ENCODE data around the gene CPXM1.

CPXM1 gene

DNA sequence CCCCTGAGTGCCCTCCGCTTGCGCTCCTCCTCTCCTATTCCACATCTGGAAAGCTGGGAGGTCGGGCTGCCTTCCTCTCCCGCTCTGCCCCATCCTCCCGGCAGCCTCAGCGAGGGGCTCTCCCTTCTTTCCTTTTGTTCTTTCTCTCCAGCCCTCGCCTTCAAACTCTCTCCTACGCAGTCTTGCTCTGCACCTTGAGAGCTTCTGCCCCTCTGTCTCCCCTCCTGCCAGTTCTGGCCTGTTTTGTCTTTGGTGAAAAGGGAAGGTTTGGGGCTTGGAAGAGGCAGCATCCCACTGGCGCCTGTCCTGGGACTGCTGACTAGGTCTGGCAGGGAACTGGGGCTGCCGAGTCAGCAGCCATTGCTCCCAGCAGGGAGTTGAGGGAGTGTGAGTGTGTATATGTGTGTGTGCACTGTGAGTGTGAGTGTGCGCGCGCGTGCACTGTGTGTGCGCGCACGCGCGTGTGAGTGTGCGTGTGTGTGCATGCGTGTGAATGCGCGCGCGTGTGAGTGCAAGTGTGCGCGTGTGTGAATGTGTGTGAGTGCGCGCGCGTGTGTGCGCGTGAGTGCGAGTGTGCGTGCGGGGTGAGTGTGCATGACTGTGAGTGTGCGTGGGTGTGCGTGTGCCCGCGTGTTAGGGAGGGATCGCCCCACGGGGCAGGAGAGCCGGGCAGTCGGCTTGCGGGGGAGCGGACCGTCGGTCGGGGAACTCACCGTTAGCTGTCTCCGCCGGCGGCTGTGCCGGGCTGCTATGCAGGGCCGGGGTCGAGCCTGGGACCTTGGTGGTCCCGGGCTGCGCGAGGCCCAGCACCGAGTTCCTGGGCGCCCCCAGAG is 523 bp downstream of the CPXM1 start:
- TF ChIP-seq, protein P1, sequence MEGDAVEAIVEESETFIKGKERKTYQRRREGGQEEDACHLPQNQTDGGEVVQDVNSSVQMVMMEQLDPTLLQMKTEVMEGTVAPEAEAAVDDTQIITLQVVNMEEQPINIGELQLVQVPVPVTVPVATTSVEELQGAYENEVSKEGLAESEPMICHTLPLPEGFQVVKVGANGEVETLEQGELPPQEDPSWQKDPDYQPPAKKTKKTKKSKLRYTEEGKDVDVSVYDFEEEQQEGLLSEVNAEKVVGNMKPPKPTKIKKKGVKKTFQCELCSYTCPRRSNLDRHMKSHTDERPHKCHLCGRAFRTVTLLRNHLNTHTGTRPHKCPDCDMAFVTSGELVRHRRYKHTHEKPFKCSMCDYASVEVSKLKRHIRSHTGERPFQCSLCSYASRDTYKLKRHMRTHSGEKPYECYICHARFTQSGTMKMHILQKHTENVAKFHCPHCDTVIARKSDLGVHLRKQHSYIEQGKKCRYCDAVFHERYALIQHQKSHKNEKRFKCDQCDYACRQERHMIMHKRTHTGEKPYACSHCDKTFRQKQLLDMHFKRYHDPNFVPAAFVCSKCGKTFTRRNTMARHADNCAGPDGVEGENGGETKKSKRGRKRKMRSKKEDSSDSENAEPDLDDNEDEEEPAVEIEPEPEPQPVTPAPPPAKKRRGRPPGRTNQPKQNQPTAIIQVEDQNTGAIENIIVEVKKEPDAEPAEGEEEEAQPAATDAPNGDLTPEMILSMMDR (conservative IDR thresholded peaks at IDR 0.05; ENCODE audit: low read length), result no peak
- TF ChIP-seq EZH2phosphoT487 (IDR thresholded peaks at IDR 0.05; ENCODE audit: borderline replicate concordance), result no peak
- no peak overlapping the region for H2AFZ ChIP-seq (ENCODE audit: low read length)
- H3K79me2 ChIP-seq (ENCODE audit: insufficient read depth, low read length), result peaks cover 47% of the 10 kb centered on the region
- peak overlapping the region; percentile 77 for H3K4me3 ChIP-seq (ENCODE audit: low read length, poor library complexity, severe bottlenecking)
- H3K9ac ChIP-seq (ENCODE audit: low read depth, low read length, poor library complexity, severe bottlenecking), result peak overlapping the region; percentile 98
- H3K9me3 ChIP-seq (ENCODE audit: insufficient read depth, low read depth, low read length), result no peaks in the 10 kb centered on the region
- H3K9me2 ChIP-seq (replicated peaks; ENCODE audit: low read depth, low read length), result no peaks in the 10 kb centered on the region
- H3K4me1 ChIP-seq (ENCODE audit: insufficient read depth, low read length, poor library complexity, severe bottlenecking), result peaks cover 37% of the 10 kb centered on the region
- peak overlapping the region; percentile 85 for H3K4me2 ChIP-seq (ENCODE audit: low read depth, low read length, poor library complexity, severe bottlenecking)
- peaks cover 37% of the 10 kb centered on the region; the same call in 1 of the 2 replicates for H3K36me3 ChIP-seq (ENCODE audit: insufficient read depth, low read length)
- peaks cover 8% of the 10 kb centered on the region for H3K27me3 ChIP-seq (ENCODE audit: insufficient read depth, low read length, poor library complexity, severe bottlenecking)
- peaks cover 35% of the 10 kb centered on the region for H4K20me1 ChIP-seq (ENCODE audit: insufficient read depth, low read length, poor library complexity, severe bottlenecking)
- peaks cover 9% of the 10 kb centered on the region; the same call in 1 of the 2 replicates for H3F3A ChIP-seq (ENCODE audit: low read depth)

DNA sequence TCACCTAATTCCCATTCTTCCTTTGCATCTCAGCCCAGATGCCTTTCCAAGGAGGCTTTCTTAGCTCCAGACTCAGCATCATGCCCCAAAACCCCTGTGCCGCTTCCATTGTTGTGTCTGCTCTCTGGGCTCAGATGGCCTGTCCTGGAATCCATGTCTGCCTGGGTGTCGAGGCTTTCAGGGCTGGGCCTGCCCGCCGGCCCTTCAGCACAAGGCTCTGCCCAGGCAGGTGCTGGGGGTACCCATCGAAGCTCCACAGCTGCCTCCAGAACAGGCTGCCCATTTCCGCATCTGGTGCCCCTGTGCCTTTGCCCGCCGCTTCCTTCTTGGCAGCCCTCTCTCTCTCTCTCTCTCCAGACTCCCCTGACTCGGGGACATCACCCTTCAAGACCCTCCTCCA is 1.2 kb downstream of the CPXM1 start:
- H3K79me2 ChIP-seq (ENCODE audit: insufficient read depth, low read length), result peaks cover 49% of the 10 kb centered on the region
- H3K27me3 ChIP-seq (ENCODE audit: insufficient read depth, low read length, poor library complexity, severe bottlenecking), result peaks cover 8% of the 10 kb centered on the region
- no peak overlapping the region for H2AFZ ChIP-seq (ENCODE audit: low read length)
- H3F3A ChIP-seq (ENCODE audit: low read depth), result peaks cover 9% of the 10 kb centered on the region; the same call in 1 of the 2 replicates
- H3K4me3 ChIP-seq (ENCODE audit: low read length, poor library complexity, severe bottlenecking), result peak overlapping the region; percentile 77
- H3K4me2 ChIP-seq (ENCODE audit: low read depth, low read length, poor library complexity, severe bottlenecking), result peak overlapping the region; percentile 85
- TF ChIP-seq, protein P1 (conservative IDR thresholded peaks at IDR 0.05; ENCODE audit: low read length), result no peak
- TF ChIP-seq EZH2phosphoT487 (IDR thresholded peaks at IDR 0.05; ENCODE audit: borderline replicate concordance), result no peak
- peaks cover 37% of the 10 kb centered on the region for H4K20me1 ChIP-seq (ENCODE audit: insufficient read depth, low read length, poor library complexity, severe bottlenecking)
- H3K4me1 ChIP-seq (ENCODE audit: insufficient read depth, low read length, poor library complexity, severe bottlenecking), result peaks cover 37% of the 10 kb centered on the region
- H3K9ac ChIP-seq (ENCODE audit: low read depth, low read length, poor library complexity, severe bottlenecking), result peak overlapping the region; percentile 98
- peaks cover 44% of the 10 kb centered on the region; the same call in 1 of the 2 replicates for H3K36me3 ChIP-seq (ENCODE audit: insufficient read depth, low read length)
- no peaks in the 10 kb centered on the region for H3K9me3 ChIP-seq (ENCODE audit: insufficient read depth, low read depth, low read length)
- no peaks in the 10 kb centered on the region for H3K9me2 ChIP-seq (replicated peaks; ENCODE audit: low read depth, low read length)

DNA sequence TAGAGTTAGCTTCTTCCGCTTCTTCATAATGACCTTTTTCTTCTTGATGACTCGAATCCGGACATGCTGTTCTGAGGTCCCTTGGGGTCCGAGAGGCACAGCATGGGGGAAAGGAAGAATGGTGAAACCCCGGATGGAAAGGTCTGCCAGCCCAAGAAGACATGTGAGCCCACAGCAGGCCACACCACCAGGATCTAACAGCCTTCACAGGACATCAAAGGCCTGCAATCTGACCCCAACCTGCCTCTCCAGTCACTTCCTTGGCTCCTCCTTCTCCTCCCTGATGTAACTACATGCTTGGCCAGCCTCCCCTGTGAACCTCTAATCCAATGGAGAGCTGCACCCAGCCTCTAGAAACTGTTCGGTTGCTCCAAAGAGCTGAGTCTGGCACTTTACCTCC is 1.6 kb downstream of the CPXM1 start:
- peaks cover 8% of the 10 kb centered on the region for H3K27me3 ChIP-seq (ENCODE audit: insufficient read depth, low read length, poor library complexity, severe bottlenecking)
- H4K20me1 ChIP-seq (ENCODE audit: insufficient read depth, low read length, poor library complexity, severe bottlenecking), result peaks cover 37% of the 10 kb centered on the region
- H3K9me2 ChIP-seq (replicated peaks; ENCODE audit: low read depth, low read length), result no peaks in the 10 kb centered on the region
- H3F3A ChIP-seq (ENCODE audit: low read depth), result peaks cover 9% of the 10 kb centered on the region; the same call in 1 of the 2 replicates
- H3K9me3 ChIP-seq (ENCODE audit: insufficient read depth, low read depth, low read length), result no peaks in the 10 kb centered on the region
- H3K4me2 ChIP-seq (ENCODE audit: low read depth, low read length, poor library complexity, severe bottlenecking), result peak overlapping the region; percentile 85
- TF ChIP-seq, protein P1 (conservative IDR thresholded peaks at IDR 0.05; ENCODE audit: low read length), result no peak
- no peak for TF ChIP-seq EZH2phosphoT487 (IDR thresholded peaks at IDR 0.05; ENCODE audit: borderline replicate concordance)
- H3K36me3 ChIP-seq (ENCODE audit: insufficient read depth, low read length), result peaks cover 47% of the 10 kb centered on the region; the same call in 1 of the 2 replicates
- H3K79me2 ChIP-seq (ENCODE audit: insufficient read depth, low read length), result peaks cover 50% of the 10 kb centered on the region
- peak overlapping the region; percentile 77 for H3K4me3 ChIP-seq (ENCODE audit: low read length, poor library complexity, severe bottlenecking)
- H2AFZ ChIP-seq (ENCODE audit: low read length), result no peak overlapping the region
- peaks cover 37% of the 10 kb centered on the region for H3K4me1 ChIP-seq (ENCODE audit: insufficient read depth, low read length, poor library complexity, severe bottlenecking)
- H3K9ac ChIP-seq (ENCODE audit: low read depth, low read length, poor library complexity, severe bottlenecking), result peak overlapping the region; percentile 98

Measured in Loucy (cell line).